Stomach (tissue), 9 donors: ENCODE data around the gene LPAR5. TPM values are rescaled to one million over a fixed set of nuclear protein-coding genes. Genes with fewer than 3 reads are reported as not detected.
A peak's percentile ranks its signal among the peaks of the same experiment; 100 is the strongest.

ENCODE experiments used
- DNase-seq, 2 donors: peaks; one replicate each; pipeline versions ENCODE4 v3.0.0 to v3.0.0-alpha.2; 2013 to 2019
- H3K27ac ChIP-seq, 5 donors: fragments of 200-600 bp in 4 of 5; sonication (generic) in 4 of 5; one replicate each; pipeline ENCODE4 v1.5.1; 2013 to 2019; ENCODE audit warnings: mild to moderate bottlenecking in 1 of 5, moderate library complexity in 1 of 5
- H3K27me3 ChIP-seq, 3 donors: fragments of 200-600 bp; sonication (generic); one replicate each; pipeline ENCODE4 v1.5.1; 2017 to 2019; ENCODE audit warnings: mixed run types in 1 of 3
- H3K36me3 ChIP-seq, 4 donors: fragments of 200-600 bp; sonication (generic); 1 replicate in 3 of 4; 2 replicates in 1 of 4; pipeline ENCODE4 v1.5.1; 2016 to 2019
- H3K4me1 ChIP-seq, 4 donors: fragments of 200-600 bp; sonication (generic); one replicate each; pipeline ENCODE4 v1.5.1; 2016 to 2019
- H3K4me3 ChIP-seq, 4 donors: fragments of 200-600 bp; sonication (generic) in 3 of 4; one replicate each; pipeline ENCODE4 v1.5.1; 2016 to 2019; ENCODE audit warnings: mild to moderate bottlenecking in 1 of 4
- H3K9me3 ChIP-seq, 4 donors: fragments of 200-600 bp; sonication (generic); one replicate each; pipeline ENCODE4 v1.5.1; 2016 to 2019
- EP300 ChIP-seq: sonication (generic); formaldehyde crosslinking; IDR thresholded peaks from one replicate; pipeline ENCODE4 v1.6.1; 2017; ENCODE audit warnings: antibody characterized with exemption
- POLR2A ChIP-seq, 4 donors: fragments of 450-650 bp; IDR thresholded peaks; one replicate each; pipeline ENCODE4 v1.6.1; 2016; ENCODE audit warnings: antibody characterized with exemption in 4 of 4, control low read depth in 2 of 4, mild to moderate bottlenecking in 1 of 4, moderate library complexity in 1 of 4
- POLR2AphosphoS5 ChIP-seq, 3 donors: sonication (generic); formaldehyde crosslinking; IDR thresholded peaks; one replicate each; pipeline ENCODE4 v1.6.1; 2016; ENCODE audit warnings: antibody characterized with exemption in 3 of 3
- WGBS, 5 donors: extraction: QIAGEN DNeasy Blood & Tissue Kit in 3 of 5; methylation state at CpG; one replicate each; pipeline versions ENCODE4 v1.1.5 to v1.1.7; 2013 to 2018; 5-methylcytosine and 5-hydroxymethylcytosine counted together
- intact Hi-C: fragments of 100-400 bp; cut with DNase I; formaldehyde crosslinking; loops from one replicate; pipeline ENCODE4 v1.15.1; 2023; ENCODE audit warnings: low total_unique reads
- polyA plus RNA-seq, 3 donors: library from polyadenylated mRNA; stranded (reverse); fragments of 200-250 nt; gene quantifications; one replicate each; pipeline ENCODE4 v1.2.3, GENCODE V29; 2013
- total RNA-seq, 5 donors: library from RNA; depleted of rRNA; stranded (reverse); fragments of >200 nt; gene quantifications; one replicate each; pipeline versions ENCODE4 v1.1.0 to v1.2.3, GENCODE V29; 2014 to 2016
- TF ChIP-seq, protein P1 (sequence below), 7 experiments: fragments of 450-650 bp in 4 of 7; fragments of 200-600 bp in 3 of 7; sonication (generic) in 3 of 7; IDR thresholded peaks; one replicate each; pipeline ENCODE4 v1.5.1; 2016 to 2019; ENCODE audit warnings: antibody characterized with exemption in 7 of 7, control low read depth in 2 of 7, mild to moderate bottlenecking in 1 of 7
- donor health status: healthy with polysubstance abuse.
- donor health status: Bipolar disorder and iron deficiency.
- donor health status: healthy.

Gene LPAR5
- total and polyA plus RNA-seq, 8 donors: 1.3 to 33.0 (median 4.5) TPM

DNA sequence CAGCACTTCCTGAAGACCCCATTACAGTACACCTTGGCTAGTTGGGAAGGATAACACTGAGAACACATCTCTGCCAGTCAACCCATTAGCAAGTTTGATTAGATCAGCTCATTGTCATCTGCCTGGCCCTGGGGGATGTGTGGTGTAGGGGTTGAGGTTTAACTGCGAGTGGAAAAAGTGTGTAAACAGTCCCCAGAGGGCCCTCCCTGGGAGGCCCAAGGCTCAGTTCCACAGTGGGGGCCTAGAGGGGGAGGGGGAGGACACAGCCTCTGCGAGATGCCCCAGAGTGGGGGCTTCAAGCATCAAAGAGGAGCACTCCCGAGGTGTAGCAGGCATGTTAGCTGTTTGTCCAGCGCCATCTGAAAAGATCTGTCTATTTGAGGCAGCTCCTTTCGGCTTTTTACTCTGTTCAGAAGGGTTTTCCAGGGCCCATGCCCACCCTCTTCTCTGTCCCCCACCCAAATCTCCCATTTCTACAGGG is 344 bp downstream of the LPAR5 start:
- Histone ChIP-seq H3K4me1 (peaks cover 12 to 63% (median 25%) of the 10 kb centered on the region in 4 donors), H3K36me3 (no peaks in the 10 kb centered on the region), H3K9me3 (no peaks in the 10 kb centered on the region), H3K4me3 (peak overlapping the region; percentile 18 to 32 (median 27)), H3K27me3 (peaks cover 0 to 9% (median 0%) of the 10 kb centered on the region in 3 donors), H3K27ac (peak overlapping the region; percentile 49 to 68 (median 57))
- intact Hi-C loops: no loop called here
- WGBS, 5 donors: 19 to 42% (median 33%) methylated on average over 5 of the region's 5 CpGs
- peak in 1 of 2 donors; percentile 62 for DNase-seq
- TF ChIP-seq POLR2A (IDR thresholded peaks at IDR 0.05) (no peak), EP300 (no peak), POLR2AphosphoS5 (IDR thresholded peaks at IDR 0.05) (no peak)
- TF ChIP-seq, protein P1, sequence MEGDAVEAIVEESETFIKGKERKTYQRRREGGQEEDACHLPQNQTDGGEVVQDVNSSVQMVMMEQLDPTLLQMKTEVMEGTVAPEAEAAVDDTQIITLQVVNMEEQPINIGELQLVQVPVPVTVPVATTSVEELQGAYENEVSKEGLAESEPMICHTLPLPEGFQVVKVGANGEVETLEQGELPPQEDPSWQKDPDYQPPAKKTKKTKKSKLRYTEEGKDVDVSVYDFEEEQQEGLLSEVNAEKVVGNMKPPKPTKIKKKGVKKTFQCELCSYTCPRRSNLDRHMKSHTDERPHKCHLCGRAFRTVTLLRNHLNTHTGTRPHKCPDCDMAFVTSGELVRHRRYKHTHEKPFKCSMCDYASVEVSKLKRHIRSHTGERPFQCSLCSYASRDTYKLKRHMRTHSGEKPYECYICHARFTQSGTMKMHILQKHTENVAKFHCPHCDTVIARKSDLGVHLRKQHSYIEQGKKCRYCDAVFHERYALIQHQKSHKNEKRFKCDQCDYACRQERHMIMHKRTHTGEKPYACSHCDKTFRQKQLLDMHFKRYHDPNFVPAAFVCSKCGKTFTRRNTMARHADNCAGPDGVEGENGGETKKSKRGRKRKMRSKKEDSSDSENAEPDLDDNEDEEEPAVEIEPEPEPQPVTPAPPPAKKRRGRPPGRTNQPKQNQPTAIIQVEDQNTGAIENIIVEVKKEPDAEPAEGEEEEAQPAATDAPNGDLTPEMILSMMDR (IDR thresholded peaks at IDR 0.05): no peak

DNA sequence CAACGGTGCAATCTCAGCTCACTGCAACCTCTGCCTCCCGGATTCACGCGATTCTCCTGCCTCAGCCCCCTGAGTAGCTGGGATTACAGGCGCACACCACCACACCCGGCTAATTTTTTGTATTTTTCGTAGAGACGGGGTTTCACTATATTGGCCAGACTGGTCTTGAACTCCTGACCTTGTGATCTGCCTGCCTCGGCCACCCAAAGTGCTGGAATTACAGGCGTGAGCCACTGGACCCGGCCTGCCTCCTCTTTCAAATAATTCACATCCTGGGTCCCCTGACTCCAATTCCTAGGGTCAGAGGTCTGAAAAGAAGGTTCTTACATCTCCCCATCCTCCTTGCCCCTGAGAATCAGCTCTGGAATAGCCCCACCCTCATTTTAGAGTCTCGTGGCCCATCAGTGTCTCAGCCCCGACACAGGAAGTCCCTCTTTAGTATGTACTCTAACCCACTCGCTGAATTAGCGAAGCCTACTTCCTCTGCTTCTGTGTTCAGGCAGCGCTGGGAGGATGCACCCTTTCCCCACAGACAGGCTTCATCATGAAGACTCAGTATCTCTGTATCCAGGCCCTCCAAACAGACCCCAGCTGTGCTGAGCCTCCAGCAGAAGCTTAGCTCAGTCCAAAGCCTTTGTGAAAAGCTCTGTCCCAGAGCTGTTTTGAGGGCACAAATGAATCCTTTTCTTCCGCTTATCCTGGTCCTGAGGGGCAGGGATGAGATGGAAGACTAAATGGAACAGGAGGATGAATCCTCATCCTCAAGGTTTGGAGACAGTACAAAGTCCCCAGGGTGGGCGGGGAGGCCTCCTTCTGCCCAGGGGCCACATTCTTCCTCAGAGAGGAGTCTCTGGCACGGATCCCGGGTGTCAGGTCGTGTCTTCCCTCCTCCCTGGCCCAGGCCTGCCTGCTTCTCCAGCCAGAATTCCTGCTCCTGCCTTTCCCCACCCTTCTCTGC is 3.5 kb downstream of the LPAR5 start:
- Histone ChIP-seq H3K4me3 (peak overlapping the region in 1 of 4 donors; percentile 21), H3K9me3 (no peaks in the 10 kb centered on the region), H3K27me3 (peaks cover 0 to 4% (median 0%) of the 10 kb centered on the region in 3 donors), H3K4me1 (peaks cover 12 to 72% (median 25%) of the 10 kb centered on the region in 4 donors), H3K27ac (peak overlapping the region; percentile 73 to 81 (median 80)), H3K36me3 (no peaks in the 10 kb centered on the region)
- 61 to 67% (median 63%) methylated on average over 19 to 21 of the region's 21 CpGs for WGBS, 5 donors
- intact Hi-C loops: no loop called here
- DNase-seq: peak in 1 of 2 donors; percentile 74
- TF ChIP-seq, protein P1 (IDR thresholded peaks at IDR 0.05): no peak
- TF ChIP-seq POLR2A (IDR thresholded peaks at IDR 0.05) (no peak), POLR2AphosphoS5 (IDR thresholded peaks at IDR 0.05) (peak in 1 of 3 donors; percentile 13), EP300 (no peak)

DNA sequence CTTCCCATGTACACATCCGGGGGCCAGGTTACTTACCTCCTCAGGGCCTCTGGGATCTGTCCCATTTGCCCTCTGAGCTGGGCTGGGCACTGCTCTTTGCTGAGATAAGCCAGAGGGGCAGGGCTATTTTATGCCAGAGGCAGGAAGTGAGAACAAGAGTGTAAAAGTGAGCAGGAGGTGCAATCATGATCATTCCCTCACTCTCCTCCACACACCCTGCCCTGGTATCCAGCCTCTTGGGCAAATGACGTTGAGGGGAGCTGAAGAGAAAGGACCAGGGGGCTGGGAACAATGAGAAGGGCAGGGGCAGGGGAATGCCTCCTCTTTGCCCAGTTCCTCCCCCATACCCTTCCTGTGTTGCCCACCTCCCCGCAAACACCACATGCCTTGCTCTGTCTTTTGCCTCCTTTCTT is 4.2 kb downstream of the LPAR5 start:
- 36 to 57% (median 50%) methylated on average over 3 of the region's 3 CpGs for WGBS, 5 donors
- Histone ChIP-seq H3K9me3 (no peaks in the 10 kb centered on the region), H3K36me3 (no peaks in the 10 kb centered on the region), H3K27ac (peak overlapping the region; percentile 73 to 81 (median 80)), H3K27me3 (peaks cover 0 to 4% (median 0%) of the 10 kb centered on the region in 3 donors), H3K4me1 (peaks cover 12 to 76% (median 25%) of the 10 kb centered on the region in 4 donors), H3K4me3 (peak overlapping the region; percentile 4 to 22 (median 18))
- intact Hi-C loops: no loop called here
- DNase-seq: peak; percentile 78 to 90
- TF ChIP-seq EP300: no peak
- TF ChIP-seq POLR2AphosphoS5 (IDR thresholded peaks at IDR 0.05): peak in 2 of 3 donors; percentile 71 to 83
- TF ChIP-seq POLR2A (IDR thresholded peaks at IDR 0.05): peak in 1 of 4 donors; percentile 16

DNA sequence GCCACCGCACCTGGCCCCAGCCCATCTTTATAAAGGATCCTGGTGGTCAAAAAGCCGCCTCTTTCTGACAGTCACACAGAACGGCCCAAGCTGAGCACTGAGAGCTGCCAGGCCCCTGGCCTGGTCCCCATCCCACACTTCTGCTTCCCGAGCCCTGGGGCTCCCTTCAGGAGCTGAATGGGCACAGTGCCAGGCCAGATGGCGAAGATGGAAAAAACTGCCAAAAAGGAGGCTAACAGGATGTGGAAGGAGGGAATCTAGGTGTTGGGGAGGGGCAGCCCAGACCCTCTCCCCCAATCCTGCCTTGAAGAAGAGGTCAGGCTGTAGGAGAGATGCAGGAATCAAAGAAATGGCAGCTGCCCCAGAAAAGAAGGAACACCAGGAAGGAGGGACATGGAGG is 5.0 kb downstream of the LPAR5 start:
- no peaks in the 10 kb centered on the region for H3K36me3 ChIP-seq
- peak overlapping the region; percentile 4 to 22 (median 18) for H3K4me3 ChIP-seq
- WGBS, 5 donors: 32 to 67% (median 48%) methylated on average over 5 of the region's 5 CpGs
- no peak for DNase-seq
- H3K4me1 ChIP-seq: peaks cover 12 to 70% (median 23%) of the 10 kb centered on the region in 4 donors
- H3K27ac ChIP-seq: peak overlapping the region; percentile 73 to 81 (median 80)
- H3K9me3 ChIP-seq: no peaks in the 10 kb centered on the region
- no peak for TF ChIP-seq EP300
- no peak for TF ChIP-seq POLR2A (IDR thresholded peaks at IDR 0.05)
- TF ChIP-seq, protein P1 (IDR thresholded peaks at IDR 0.05): no peak
- TF ChIP-seq POLR2AphosphoS5 (IDR thresholded peaks at IDR 0.05): no peak
- intact Hi-C loops: no loop called here
- H3K27me3 ChIP-seq: peaks cover 0 to 4% (median 0%) of the 10 kb centered on the region in 3 donors
